GM12801 (cell line): Measurements from ENCODE around the gene RTP2.

ENCODE experiments used
- CTCF ChIP-seq: IDR thresholded peaks from one replicate; pipeline ENCODE4 v1.5.1; 2011; ENCODE audit warnings: control low read depth; ENCODE audit not compliant: insufficient read length; ENCODE audit errors: extremely low read depth

RTP2 gene

GRCh38 chr3:187677604-187678003 is 24.8 kb downstream of the RTP2 start:
- TF ChIP-seq CTCF = no peak

- TF ChIP-seq CTCF = no peak
These were observed 29.3 kb downstream of the RTP2 start for GRCh38 chr3:187673012-187673411.

GRCh38 chr3:187669675-187670504 is 32.5 kb downstream of the RTP2 start, which contains the start of gene SST:
Gene SST, minus strand, starts transcription at chr3:187670394. Its CDS starts 103 bp downstream, at chr3:187670291.
- no peak for TF ChIP-seq CTCF

- no peak for TF ChIP-seq CTCF
These were observed 34.8 kb downstream of the RTP2 start for GRCh38 chr3:187667526-187667925.

GRCh38 chr3:187665764-187666402 is 36.5 kb downstream of the RTP2 start:
- no peak for TF ChIP-seq CTCF

- TF ChIP-seq CTCF = no peak
These were observed 37.3 kb downstream of the RTP2 start for GRCh38 chr3:187665010-187665409.

- TF ChIP-seq CTCF = no peak
These were observed 39.4 kb downstream of the RTP2 start for GRCh38 chr3:187662848-187663409.
